Effector memory CD8-positive, alpha-beta T cell (primary cell): ENCODE results near the gene MSANTD3.
"Not testable (repeated sequence)": the region's sequence is repeated elsewhere in the genome, so short reads cannot be mapped to it uniquely, and the experiment has no call there.

Experiments used
- ATAC-seq: fragments of 150-1000 bp; cut with Tn5 transposase; replicated peaks from 2 replicates; pipeline ENCODE4 v1.10.0; 2021; ENCODE audit warnings: mild to moderate bottlenecking, moderate library complexity
- DNase-seq, 3 experiments: peaks; one replicate each; pipeline ENCODE4 v3.0.0; 2021
- H3K27ac Mint-ChIP-seq, 2 donors: one replicate each; pipeline ENCODE4 v1.8.0; 2022; ENCODE audit warnings: mild to moderate bottlenecking in 2 of 2, mixed read lengths in 2 of 2, moderate library complexity in 2 of 2
- H3K27me3 Mint-ChIP-seq, 2 donors: one replicate each; pipeline ENCODE4 v1.8.0; 2022; ENCODE audit warnings: mixed read lengths in 2 of 2
- H3K36me3 Mint-ChIP-seq: one replicate; pipeline ENCODE4 v1.8.0; 2022; ENCODE audit warnings: mild to moderate bottlenecking, moderate library complexity, mixed read lengths; ENCODE audit not compliant: insufficient read depth
- H3K4me1 Mint-ChIP-seq, 2 donors: one replicate each; pipeline ENCODE4 v1.8.0; 2022; ENCODE audit warnings: low read depth in 2 of 2, mixed read lengths in 2 of 2
- H3K4me3 Mint-ChIP-seq, 2 donors: one replicate each; pipeline ENCODE4 v1.8.0; 2022; ENCODE audit warnings: mild to moderate bottlenecking in 2 of 2, mixed read lengths in 2 of 2, moderate library complexity in 2 of 2
- H3K9me3 Mint-ChIP-seq, 2 donors: one replicate each; pipeline ENCODE4 v1.8.0; 2022; ENCODE audit warnings: mixed read lengths in 2 of 2

MSANTD3 gene

GRCh38 chr9:100437860-100438805, 11.2 kb downstream of the MSANTD3 start:
- H3K4me1 Mint-ChIP-seq: peaks cover 6 to 16% of the 10 kb centered on the region in 2 donors

GRCh38 chr9:100440071-100440470, 13.1 kb downstream of the MSANTD3 start:
- DNase-seq (no peak), ATAC-seq (no peak)
- Mint-ChIP-seq H3K27ac (no peak overlapping the region), H3K27me3 (no peaks in the 10 kb centered on the region), H3K9me3 (no peaks in the 10 kb centered on the region), H3K4me1 (peaks cover 7 to 17% of the 10 kb centered on the region in 2 donors), H3K36me3 (peaks cover 29% of the 10 kb centered on the region), H3K4me3 (no peak overlapping the region)

More at GRCh38 chr9:100437860-100438805, 11.2 kb downstream of the MSANTD3 start:
- H3K27me3 Mint-ChIP-seq: no peaks in the 10 kb centered on the region
- H3K4me3 Mint-ChIP-seq: no peak overlapping the region
- H3K27ac Mint-ChIP-seq: no peak overlapping the region
- no peaks in the 10 kb centered on the region for H3K9me3 Mint-ChIP-seq
- ATAC-seq (peak; percentile 55), DNase-seq (peak; percentile 63 to 66 (median 64))
- H3K36me3 Mint-ChIP-seq: peaks cover 20% of the 10 kb centered on the region

- not testable (repeated sequence) for H3K4me3 Mint-ChIP-seq, H3K27me3 Mint-ChIP-seq, DNase-seq, H3K27ac Mint-ChIP-seq, H3K9me3 Mint-ChIP-seq, ATAC-seq
- H3K36me3 Mint-ChIP-seq: peaks cover 29% of the 10 kb centered on the region
- H3K4me1 Mint-ChIP-seq: peaks cover 7 to 17% of the 10 kb centered on the region in 2 donors
These were observed 13.5 kb downstream of the MSANTD3 start for GRCh38 chr9:100440487-100440886.

- peaks cover 30% of the 10 kb centered on the region for H3K36me3 Mint-ChIP-seq
- H3K4me3 Mint-ChIP-seq: no peak overlapping the region
- H3K27me3 Mint-ChIP-seq: no peaks in the 10 kb centered on the region
- ATAC-seq (no peak), DNase-seq (no peak)
- H3K27ac Mint-ChIP-seq: no peak overlapping the region
- no peaks in the 10 kb centered on the region for H3K9me3 Mint-ChIP-seq
- H3K4me1 Mint-ChIP-seq: peaks cover 6 to 16% of the 10 kb centered on the region in 2 donors
These were observed 15.0 kb downstream of the MSANTD3 start for GRCh38 chr9:100441911-100442361.

- no peak overlapping the region for H3K4me3 Mint-ChIP-seq
- ATAC-seq: no peak
- H3K4me1 Mint-ChIP-seq: peaks cover 3 to 9% of the 10 kb centered on the region in 2 donors
These were observed 17.1 kb downstream of the MSANTD3 start for GRCh38 chr9:100443781-100444768.

GRCh38 chr9:100445161-100445902, 18.4 kb downstream of the MSANTD3 start:
- Mint-ChIP-seq H3K4me1 (peaks cover 3 to 16% of the 10 kb centered on the region in 2 donors), H3K36me3 (peaks cover 27% of the 10 kb centered on the region), H3K27me3 (no peaks in the 10 kb centered on the region), H3K9me3 (no peaks in the 10 kb centered on the region), H3K27ac (no peak overlapping the region), H3K4me3 (no peak overlapping the region)
- ATAC-seq: peak; percentile 33
- no peak for DNase-seq

More at GRCh38 chr9:100443781-100444768, 17.1 kb downstream of the MSANTD3 start:
- H3K27ac Mint-ChIP-seq: no peak overlapping the region
- H3K9me3 Mint-ChIP-seq: no peaks in the 10 kb centered on the region
- DNase-seq: no peak
- no peaks in the 10 kb centered on the region for H3K27me3 Mint-ChIP-seq
- peaks cover 29% of the 10 kb centered on the region for H3K36me3 Mint-ChIP-seq

- Mint-ChIP-seq H3K36me3 (peaks cover 27% of the 10 kb centered on the region), H3K4me1 (peaks cover 3 to 16% of the 10 kb centered on the region in 2 donors), H3K27ac (no peak overlapping the region), H3K27me3 (no peaks in the 10 kb centered on the region), H3K4me3 (no peak overlapping the region), H3K9me3 (no peaks in the 10 kb centered on the region)
- ATAC-seq (no peak), DNase-seq (no peak)
These were observed 19.1 kb downstream of the MSANTD3 start for GRCh38 chr9:100445903-100446549.

- H3K27me3 Mint-ChIP-seq: no peaks in the 10 kb centered on the region
- no peak for ATAC-seq
These were observed 20.1 kb downstream of the MSANTD3 start for GRCh38 chr9:100447041-100447440.

GRCh38 chr9:100448266-100448665, 21.3 kb downstream of the MSANTD3 start:
- H3K4me3 Mint-ChIP-seq: no peak overlapping the region
- H3K27me3 Mint-ChIP-seq: no peaks in the 10 kb centered on the region
- H3K36me3 Mint-ChIP-seq: peaks cover 16% of the 10 kb centered on the region
- no peak overlapping the region for H3K27ac Mint-ChIP-seq
- H3K4me1 Mint-ChIP-seq: peaks cover 3 to 12% of the 10 kb centered on the region in 2 donors
- no peak for ATAC-seq
- no peaks in the 10 kb centered on the region for H3K9me3 Mint-ChIP-seq
- no peak for DNase-seq

More at GRCh38 chr9:100447041-100447440, 20.1 kb downstream of the MSANTD3 start:
- Mint-ChIP-seq H3K4me3 (no peak overlapping the region), H3K4me1 (peaks cover 3 to 12% of the 10 kb centered on the region in 2 donors), H3K9me3 (no peaks in the 10 kb centered on the region), H3K36me3 (peaks cover 25% of the 10 kb centered on the region), H3K27ac (no peak overlapping the region)
- DNase-seq: no peak

- peaks cover under 1 to 9% of the 10 kb centered on the region in 2 donors for H3K4me1 Mint-ChIP-seq
- no peaks in the 10 kb centered on the region for H3K27me3 Mint-ChIP-seq
- no peaks in the 10 kb centered on the region for H3K9me3 Mint-ChIP-seq
- no peak overlapping the region for H3K4me3 Mint-ChIP-seq
- peaks cover 10% of the 10 kb centered on the region for H3K36me3 Mint-ChIP-seq
- ATAC-seq (no peak), DNase-seq (no peak)
- peak overlapping the region in 1 of 2 donors; percentile 12 for H3K27ac Mint-ChIP-seq
These were observed 22.5 kb downstream of the MSANTD3 start for GRCh38 chr9:100449420-100449819.

GRCh38 chr9:100452894-100453293, 26.0 kb downstream of the MSANTD3 start:
- Mint-ChIP-seq H3K4me1 (peaks cover 0 to 7% of the 10 kb centered on the region in 2 donors), H3K27me3 (no peaks in the 10 kb centered on the region)
- no peak for ATAC-seq

GRCh38 chr9:100455470-100455869, 28.5 kb downstream of the MSANTD3 start:
- Mint-ChIP-seq H3K9me3 (no peaks in the 10 kb centered on the region), H3K4me1 (no peaks in the 10 kb centered on the region), H3K27me3 (no peaks in the 10 kb centered on the region), H3K36me3 (peaks cover 4% of the 10 kb centered on the region), H3K4me3 (no peak overlapping the region), H3K27ac (no peak overlapping the region)
- ATAC-seq (no peak), DNase-seq (no peak)

More at GRCh38 chr9:100452894-100453293, 26.0 kb downstream of the MSANTD3 start:
- Mint-ChIP-seq H3K4me3 (no peak overlapping the region), H3K36me3 (peaks cover 4% of the 10 kb centered on the region), H3K9me3 (no peaks in the 10 kb centered on the region), H3K27ac (no peak overlapping the region)
- no peak for DNase-seq
